Thymus (tissue), 11 donors: ENCODE data around the gene CYP27B1. TPM values are rescaled to one million over a fixed set of nuclear protein-coding genes. Genes with fewer than 3 reads are reported as not detected.
"Not testable (repeated sequence)": the region's sequence is repeated elsewhere in the genome, so short reads cannot be mapped to it uniquely, and the experiment has no call there.

Source experiments
- DNase-seq, 9 donors: peaks; one replicate each; pipeline ENCODE4 v3.0.0-alpha.2; 2013; ENCODE audit warnings: low spot score in 9 of 9, low read depth in 6 of 9, missing footprints in 1 of 9
- H3K27ac ChIP-seq, 2 donors: one replicate each; pipeline ENCODE4 v1.5.1; 2013; ENCODE audit warnings: control low read depth in 1 of 2, low read depth in 1 of 2, low read length in 1 of 2, mild to moderate bottlenecking in 1 of 2, moderate library complexity in 1 of 2
- H3K27me3 ChIP-seq, 2 donors: one replicate each; pipeline ENCODE4 v1.5.1; 2013; ENCODE audit warnings: low read length in 1 of 2; ENCODE audit not compliant: control insufficient read depth in 2 of 2, insufficient read depth in 1 of 2
- H3K36me3 ChIP-seq, 2 donors: one replicate each; pipeline ENCODE4 v1.5.1; 2013; ENCODE audit warnings: low read length in 1 of 2, mild to moderate bottlenecking in 1 of 2, moderate library complexity in 1 of 2; ENCODE audit not compliant: control insufficient read depth in 2 of 2, insufficient read depth in 2 of 2
- H3K4me1 ChIP-seq, 2 donors: one replicate each; pipeline ENCODE4 v1.5.1; 2013; ENCODE audit warnings: low read length in 2 of 2; ENCODE audit not compliant: control insufficient read depth in 2 of 2, insufficient read depth in 2 of 2
- H3K4me3 ChIP-seq, 2 donors: one replicate each; pipeline ENCODE4 v1.5.1; 2013; ENCODE audit warnings: low read length in 2 of 2, control low read depth in 1 of 2, mild to moderate bottlenecking in 1 of 2
- H3K9me3 ChIP-seq, 2 donors: one replicate each; pipeline ENCODE4 v1.5.1; 2013; ENCODE audit warnings: low read length in 1 of 2, mild to moderate bottlenecking in 1 of 2; ENCODE audit not compliant: control insufficient read depth in 2 of 2, insufficient read depth in 1 of 2
- WGBS: extraction: QIAGEN DNeasy Blood & Tissue Kit; methylation state at CpG from one replicate; pipeline ENCODE4 v1.1.7; 2013; 5-methylcytosine and 5-hydroxymethylcytosine counted together
- polyA plus RNA-seq: library from polyadenylated mRNA; stranded (reverse); fragments of 200-250 nt; gene quantifications from one replicate; pipeline ENCODE4 v1.2.3, GENCODE V29; 2013
- total RNA-seq: library from RNA; stranded (reverse); fragments of 120-200 nt; gene quantifications from one replicate; pipeline ENCODE4 v1.2.4, GENCODE V29; 2013
- donor health status: healthy.

CYP27B1 gene
- total and polyA plus RNA-seq, 2 donors, result 0.42 to 0.82 TPM

- no peaks in the 10 kb centered on the region for H3K27me3 ChIP-seq
- no peak overlapping the region for H3K4me3 ChIP-seq
- DNase-seq, result no peak
- WGBS, result 98% methylated on average over 15 of the region's 15 CpGs
- no peaks in the 10 kb centered on the region for H3K9me3 ChIP-seq
- H3K27ac ChIP-seq, result no peak overlapping the region
- peaks cover 68 to 69% of the 10 kb centered on the region in 2 donors for H3K36me3 ChIP-seq
- H3K4me1 ChIP-seq, result no peaks in the 10 kb centered on the region
Observed at GRCh38 chr12:57718641-57719528, 48.0 kb downstream of the CYP27B1 start.

GRCh38 chr12:57717846-57718640 is 48.8 kb downstream of the CYP27B1 start:
- 98% methylated on average over 22 of the region's 22 CpGs for WGBS

GRCh38 chr12:57717131-57717530 is 49.7 kb downstream of the CYP27B1 start:
- DNase-seq, result no peak
- H3K9me3 ChIP-seq, result no peaks in the 10 kb centered on the region
- 98% methylated on average over 5 of the region's 5 CpGs for WGBS

More at GRCh38 chr12:57717846-57718640, 48.8 kb downstream of the CYP27B1 start:
- Histone ChIP-seq H3K9me3 (no peaks in the 10 kb centered on the region), H3K4me1 (no peaks in the 10 kb centered on the region), H3K36me3 (peaks cover 68 to 69% of the 10 kb centered on the region in 2 donors), H3K27me3 (no peaks in the 10 kb centered on the region), H3K27ac (no peak overlapping the region), H3K4me3 (no peak overlapping the region)
- no peak for DNase-seq

GRCh38 chr12:57716305-57716704 is 50.6 kb downstream of the CYP27B1 start:
- Histone ChIP-seq H3K4me1 (no peaks in the 10 kb centered on the region), H3K4me3 (no peak overlapping the region), H3K36me3 (peaks cover 63 to 66% of the 10 kb centered on the region in 2 donors), H3K27me3 (no peaks in the 10 kb centered on the region), H3K27ac (no peak overlapping the region), H3K9me3 (no peaks in the 10 kb centered on the region)
- DNase-seq, result no peak
- WGBS, result 96% methylated on average over 4 of the region's 4 CpGs

More at GRCh38 chr12:57717131-57717530, 49.7 kb downstream of the CYP27B1 start:
- Histone ChIP-seq H3K27ac (no peak overlapping the region), H3K27me3 (no peaks in the 10 kb centered on the region), H3K4me1 (no peaks in the 10 kb centered on the region), H3K4me3 (no peak overlapping the region), H3K36me3 (peaks cover 68 to 73% of the 10 kb centered on the region in 2 donors)

- H3K27ac ChIP-seq, result no peak overlapping the region
Observed at GRCh38 chr12:57715786-57716185, 51.1 kb downstream of the CYP27B1 start.

GRCh38 chr12:57715036-57715748 is 51.7 kb downstream of the CYP27B1 start:
- not testable (repeated sequence) for H3K4me3 ChIP-seq, H3K27ac ChIP-seq, H3K27me3 ChIP-seq, H3K9me3 ChIP-seq, DNase-seq, H3K4me1 ChIP-seq
- WGBS, result 97% methylated on average over 6 of the region's 6 CpGs
- H3K36me3 ChIP-seq, result peaks cover 56 to 57% of the 10 kb centered on the region in 2 donors

More at GRCh38 chr12:57715786-57716185, 51.1 kb downstream of the CYP27B1 start:
- Histone ChIP-seq H3K4me3 (no peak overlapping the region), H3K36me3 (peaks cover 61 to 62% of the 10 kb centered on the region in 2 donors), H3K27me3 (no peaks in the 10 kb centered on the region), H3K4me1 (no peaks in the 10 kb centered on the region), H3K9me3 (no peaks in the 10 kb centered on the region)
- no peak for DNase-seq
- WGBS, result 96% methylated on average over 12 of the region's 12 CpGs

GRCh38 chr12:57713209-57713608 is 53.7 kb downstream of the CYP27B1 start:
- no peak for DNase-seq
- Histone ChIP-seq H3K9me3 (no peaks in the 10 kb centered on the region), H3K4me1 (no peaks in the 10 kb centered on the region), H3K27me3 (no peaks in the 10 kb centered on the region), H3K27ac (no peak overlapping the region), H3K4me3 (no peak overlapping the region), H3K36me3 (peaks cover 37 to 38% of the 10 kb centered on the region in 2 donors)
- WGBS, result 98% methylated on average over 5 of the region's 5 CpGs

- no peak overlapping the region for H3K27ac ChIP-seq
- no peak for DNase-seq
- no peaks in the 10 kb centered on the region for H3K27me3 ChIP-seq
- H3K36me3 ChIP-seq, result peaks cover 32 to 33% of the 10 kb centered on the region in 2 donors
- 97% methylated on average over 3 of the region's 3 CpGs for WGBS
- H3K9me3 ChIP-seq, result no peaks in the 10 kb centered on the region
- no peak overlapping the region for H3K4me3 ChIP-seq
- no peaks in the 10 kb centered on the region for H3K4me1 ChIP-seq
Observed at GRCh38 chr12:57712701-57713100, 54.2 kb downstream of the CYP27B1 start.
